K562 (cell line): ENCODE measurements around the gene CTXND1. TPM values are rescaled to one million over a fixed set of nuclear protein-coding genes. Genes with fewer than 3 reads are reported as not detected.

Source experiments
- ATAC-seq: fragments of 200-7000 bp; cut with Tn5 transposase; 3 replicates; pipeline ENCODE4 v1.9.1; 2020; ENCODE audit warnings: moderate library complexity
- BruUV-seq: library from RNA; stranded (reverse); fragments of 400-500 nt; replicated peaks from 2 replicates; lab custom pipeline; 2021; lab: Mats Ljungman, UMichigan
- CTCF ChIA-PET: fragments of 300-600 bp; formaldehyde crosslinking; extraction: SDS; loops from one replicate; lab custom pipeline; 2021; ENCODE audit warnings: low intra/inter-chr PET ratio; lab: Yijun Ruan, JAX
- POLR2A ChIA-PET: fragments of 300-600, 350-650 bp; sonication (Branson Sonifier 250); formaldehyde crosslinking; extraction: SDS; loops from one replicate; lab custom pipeline; 2021; ENCODE audit warnings: antibody characterized with exemption, inconsistent platforms; lab: Yijun Ruan, JAX
- DNase-seq, 4 experiments: peaks; one replicate each; pipeline versions ENCODE4 v3.0.0 to v3.0.0-alpha.2; 2011 to 2018; ENCODE audit warnings: low spot score in 3 of 4, mixed read lengths in 3 of 4; ENCODE audit errors: extremely low read depth in 1 of 4
- FAIRE-seq: peaks from 2 replicates; lab custom pipeline; 2011; peaks lifted over from hg19 to GRCh38; lab: Jason Lieb, UNC
- H2AFZ ChIP-seq: 2 replicates; pipeline ENCODE4 v1.6.0; 2011; ENCODE audit warnings: low read depth, low read length, control low read depth, inconsistent platforms
- H3K27ac ChIP-seq: fragments of 200-600 bp; 3 replicates; pipeline ENCODE4 v1.8.0; 2011; ENCODE audit warnings: low read depth, mild to moderate bottlenecking, control low read depth, inconsistent platforms, low read length, moderate library complexity, mixed read lengths; ENCODE audit errors: extremely low read depth
- H3K27me3 ChIP-seq, 2 experiments: fragments of 300-600 bp in 1 of 2; 2 replicates in 1 of 2; 3 replicates in 1 of 2; pipeline versions ENCODE4 v1.6.0 to v1.8.0; 2011; ENCODE audit warnings: inconsistent platforms in 2 of 2, low read length in 2 of 2, mild to moderate bottlenecking in 1 of 2, mixed read lengths in 1 of 2, moderate library complexity in 1 of 2; ENCODE audit not compliant: control insufficient read depth in 2 of 2, insufficient read depth in 2 of 2
- H3K36me3 ChIP-seq: fragments of 300-600 bp; 3 replicates; pipeline ENCODE4 v1.8.0; 2011; ENCODE audit warnings: mild to moderate bottlenecking, low read length, inconsistent platforms; ENCODE audit not compliant: control insufficient read depth, insufficient read depth
- H3K4me1 ChIP-seq, 2 experiments: fragments of 200-600 bp in 1 of 2; replicated peaks in 1 of 2; 2 replicates in 1 of 2; 3 replicates in 1 of 2; pipeline versions ENCODE4 v1.5.1 to v1.8.0; 2011; ENCODE audit warnings: inconsistent platforms in 2 of 2, low read length in 2 of 2, mild to moderate bottlenecking in 1 of 2, mixed read lengths in 1 of 2, moderate library complexity in 1 of 2; ENCODE audit not compliant: control insufficient read depth in 2 of 2, insufficient read depth in 2 of 2
- H3K4me2 ChIP-seq: 2 replicates; pipeline ENCODE4 v1.6.1; 2011; ENCODE audit warnings: low read length, control low read depth, inconsistent platforms, mixed read lengths; ENCODE audit not compliant: insufficient read depth
- H3K4me3 ChIP-seq: fragments of 200-600 bp; sonication (generic), shearing (Covaris generic); 2 replicates; pipeline ENCODE4 v1.5.1; 2016; ENCODE audit warnings: control low read depth, inconsistent platforms
- H3K79me2 ChIP-seq: fragments of 200-600 bp; 3 replicates; pipeline ENCODE4 v1.8.0; 2011; ENCODE audit warnings: low read length, inconsistent platforms; ENCODE audit not compliant: control insufficient read depth, insufficient read depth
- H3K9ac ChIP-seq, 2 experiments: 2 replicates each; pipeline versions ENCODE4 v1.6.0 to v1.6.1; 2011; ENCODE audit warnings: low read depth in 2 of 2, low read length in 2 of 2, control low read depth in 1 of 2, inconsistent platforms in 1 of 2, mild to moderate bottlenecking in 1 of 2, mixed read lengths in 1 of 2; ENCODE audit not compliant: insufficient read depth in 1 of 2
- H3K9me1 ChIP-seq: one replicate; pipeline ENCODE4 v1.6.0; 2011; ENCODE audit warnings: inconsistent platforms, mild to moderate bottlenecking, low read length, moderate library complexity; ENCODE audit not compliant: control insufficient read depth, insufficient read depth
- H3K9me3 ChIP-seq: replicated peaks from 2 replicates; pipeline ENCODE4 v1.5.1; 2011; ENCODE audit warnings: low read depth, low read length, inconsistent platforms; ENCODE audit not compliant: control insufficient read depth, insufficient read depth
- H4K20me1 ChIP-seq: replicated peaks from 2 replicates; pipeline ENCODE4 v1.6.1; 2011; ENCODE audit warnings: low read length, inconsistent platforms, mixed read lengths; ENCODE audit not compliant: control insufficient read depth, insufficient read depth
- ARNT ChIP-seq, 2 experiments: fragments of 450-650 bp; IDR thresholded peaks; 2 replicates each; pipeline ENCODE4 v1.6.1; 2016; ENCODE audit warnings: mild to moderate bottlenecking in 1 of 2
- CHD7 ChIP-seq: fragments of 200-600 bp; sonication (generic); IDR thresholded peaks from one replicate; pipeline ENCODE4 v1.6.1; 2012; ENCODE audit warnings: mild to moderate bottlenecking, low read depth, low read length, inconsistent platforms
- HSF4 ChIP-seq: fragments of 250-450 bp; sonication (Bioruptor Pico); IDR thresholded peaks from 2 replicates; pipeline ENCODE4 v2.1.2; 2022; ENCODE audit warnings: mild to moderate bottlenecking, moderate library complexity, borderline replicate concordance
- RBFOX2 ChIP-seq: fragments of 200-400 bp; formaldehyde crosslinking; IDR thresholded peaks from 2 replicates; pipeline ENCODE4 v1.6.1; 2017; ENCODE audit warnings: low read depth, mild to moderate bottlenecking, low read length, moderate library complexity
- ZNF174 ChIP-seq: fragments of 250-450 bp; sonication (Bioruptor Pico); IDR thresholded peaks from 2 replicates; pipeline ENCODE4 v1.4.0; 2020; ENCODE audit warnings: mild to moderate bottlenecking
- ZNF316 ChIP-seq: fragments of 450-650 bp; IDR thresholded peaks from 2 replicates; pipeline ENCODE4 v1.6.1; 2016
- ZNF57 ChIP-seq: fragments of 450-650 bp; formaldehyde crosslinking; IDR thresholded peaks from 2 replicates; pipeline ENCODE4 v1.4.0; 2020; ENCODE audit warnings: mild to moderate bottlenecking, moderate library complexity
- WGBS: fragments of 100-300 bp; shearing (Covaris generic); methylation state at CpG from one replicate; pipeline ENCODE4 v1.1.6; 2016; ENCODE audit warnings: low coverage, mixed read lengths; ENCODE audit not compliant: insufficient coverage; ENCODE audit errors: missing lambda C conversion rate; 5-methylcytosine and 5-hydroxymethylcytosine counted together
- in situ Hi-C: fragments of 300-500 bp; cut with MboI; formaldehyde crosslinking; loops from 4 replicates; pipeline ENCODE4 v1.15.0; 2018; ENCODE audit warnings: inconsistent platforms, mixed read lengths
- intact Hi-C: fragments of 100-400 bp; cut with micrococcal nuclease; formaldehyde crosslinking; loops from 2 replicates; pipeline ENCODE4 v1.14.2; 2022
- polyA plus RNA-seq, 8 experiments: library from polyadenylated mRNA; depleted of rRNA in 4 of 8; stranded (reverse) in 5 of 8; unstranded in 3 of 8; fragments of >200 nt; fragmentation: Nextera tagmentation in 2 of 8; fragmentation: Illumina TruSeq in 1 of 8; extraction: Ambion mirVana in 2 of 8; extraction: Trizol in 1 of 8; gene quantifications; 2 replicates each; pipeline versions ENCODE4 v1.2.1 to v1.2.3, GENCODE V29; 2011 to 2014; ENCODE audit warnings: inconsistent platforms in 1 of 8, missing spikeins in 1 of 8
- total RNA-seq, 7 experiments: library from RNA; depleted of rRNA in 6 of 7; stranded (reverse); fragments of >200 nt in 6 of 7; fragmentation: Illumina TruSeq in 2 of 7; extraction: Trizol in 2 of 7; gene quantifications; 2 replicates each; pipeline versions ENCODE4 v1.2.1 to v1.2.3, GENCODE V29; 2011 to 2021; ENCODE audit warnings: low replicate concordance in 1 of 7
- TF ChIP-seq, protein P1 (sequence below): fragments of 450-650 bp; formaldehyde crosslinking; IDR thresholded peaks from 2 replicates; pipeline ENCODE4 v1.4.0; 2022; ENCODE audit warnings: mild to moderate bottlenecking, moderate library complexity

Gene CTXND1
- total and polyA plus RNA-seq, 9 of the 15 experiments (the other 6 are each of a cell fraction or from before 2014, with no cell fraction given) = 0.04 TPM; not detected in 7

- DNase-seq (no peak), ATAC-seq (no peak), FAIRE-seq (no peak)
- Histone ChIP-seq H3K27ac (no peak overlapping the region), H3K4me2 (no peak overlapping the region), H3K4me1 (no peaks in the 10 kb centered on the region), H3K4me3 (no peak overlapping the region), H3K27me3 (peaks cover 0 to 8% of the 10 kb centered on the region in 2 experiments; a peak in 1 of 5 replicates), H3K36me3 (no peaks in the 10 kb centered on the region), H3K79me2 (no peaks in the 10 kb centered on the region), H3K9ac (no peak overlapping the region), H2AFZ (no peak overlapping the region), H3K9me1 (no peaks in the 10 kb centered on the region), H4K20me1 (no peaks in the 10 kb centered on the region), H3K9me3 (no peaks in the 10 kb centered on the region)
- 0% methylated on average over 3 of the region's 3 CpGs for WGBS
- no TSS peak for BruUV-seq
- in situ Hi-C loops (no loop called here), intact Hi-C loops (no loop called here)
- no peak for TF ChIP-seq ZNF316
- no peak for TF ChIP-seq RBFOX2
- no peak for TF ChIP-seq ARNT (IDR thresholded peaks at IDR 0.05)
- no peak for TF ChIP-seq ZNF57 (CRISPR knock-in tag)
- TF ChIP-seq, protein P1, sequence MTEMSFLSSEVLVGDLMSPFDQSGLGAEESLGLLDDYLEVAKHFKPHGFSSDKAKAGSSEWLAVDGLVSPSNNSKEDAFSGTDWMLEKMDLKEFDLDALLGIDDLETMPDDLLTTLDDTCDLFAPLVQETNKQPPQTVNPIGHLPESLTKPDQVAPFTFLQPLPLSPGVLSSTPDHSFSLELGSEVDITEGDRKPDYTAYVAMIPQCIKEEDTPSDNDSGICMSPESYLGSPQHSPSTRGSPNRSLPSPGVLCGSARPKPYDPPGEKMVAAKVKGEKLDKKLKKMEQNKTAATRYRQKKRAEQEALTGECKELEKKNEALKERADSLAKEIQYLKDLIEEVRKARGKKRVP (CRISPR knock-in tag) = no peak
- no peak for TF ChIP-seq CHD7
- no peak for TF ChIP-seq ZNF174 (CRISPR knock-in tag)
- TF ChIP-seq HSF4 (CRISPR knock-in tag) = no peak
- CTCF ChIA-PET = no interaction called here
- POLR2A ChIA-PET = no interaction called here
These were observed 22.5 kb upstream of the CTXND1 start for GRCh38 chr15:80274554-80274953.
